Stimulated activated CD8-positive, alpha-beta memory T cell treated with anti-CD3 and anti-CD28 coated beads, Interleukin-2, amount 100 ng/mL, for 1 hour (primary cell): Measurements from ENCODE around the gene CLEC17A.
"Not testable (repeated sequence)": the region's sequence is repeated elsewhere in the genome, so short reads cannot be mapped to it uniquely, and the experiment has no call there.

Experiments used
- DNase-seq, 2 donors: peaks; one replicate each; pipeline ENCODE4 v3.0.0-alpha.2; 2020; ENCODE audit warnings: low read depth in 2 of 2

CLEC17A gene

DNA sequence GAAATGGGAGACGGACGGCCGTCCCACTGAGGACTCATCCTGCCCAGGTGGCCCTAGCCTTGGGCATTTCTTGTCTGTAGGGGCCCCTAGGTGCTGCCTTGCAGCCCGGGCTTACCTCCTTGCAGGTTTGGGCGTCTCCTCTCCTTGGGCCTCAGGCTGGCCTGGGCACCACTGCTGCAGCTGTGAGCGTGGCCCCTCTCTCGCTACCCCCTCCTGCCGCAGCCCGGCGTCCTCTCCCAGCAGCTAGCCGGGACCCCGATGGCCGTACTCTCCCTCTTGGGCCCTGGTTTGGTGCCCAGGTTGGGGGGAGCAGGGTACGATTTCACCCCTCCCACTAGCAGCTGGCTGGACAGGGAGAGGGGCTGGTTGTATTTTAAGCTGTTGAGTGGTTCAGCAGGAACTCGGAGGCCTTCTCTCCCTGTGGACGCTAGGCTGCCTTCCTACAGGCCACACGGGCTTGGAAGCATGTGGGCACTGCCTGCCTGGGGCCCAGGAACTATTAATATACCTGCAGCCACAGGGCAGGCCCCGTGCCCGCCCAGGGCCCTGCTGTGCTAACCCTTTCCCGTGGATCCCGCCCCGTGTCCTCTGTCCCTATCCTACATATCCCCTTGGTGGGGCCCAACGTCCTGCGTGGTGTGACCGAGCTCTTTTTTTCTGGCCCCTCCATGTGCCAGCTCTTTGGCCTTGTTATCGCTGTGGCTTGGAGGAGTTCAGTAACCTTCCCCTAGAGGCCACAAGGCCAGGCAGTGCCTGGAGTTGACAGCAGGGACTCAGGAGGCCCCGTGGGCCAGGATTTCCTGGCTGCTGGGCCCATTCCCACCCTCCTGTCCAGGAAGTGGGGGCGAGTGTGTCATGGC lies 22.7 kb upstream of the CLEC17A start:
- no peak for DNase-seq

DNA sequence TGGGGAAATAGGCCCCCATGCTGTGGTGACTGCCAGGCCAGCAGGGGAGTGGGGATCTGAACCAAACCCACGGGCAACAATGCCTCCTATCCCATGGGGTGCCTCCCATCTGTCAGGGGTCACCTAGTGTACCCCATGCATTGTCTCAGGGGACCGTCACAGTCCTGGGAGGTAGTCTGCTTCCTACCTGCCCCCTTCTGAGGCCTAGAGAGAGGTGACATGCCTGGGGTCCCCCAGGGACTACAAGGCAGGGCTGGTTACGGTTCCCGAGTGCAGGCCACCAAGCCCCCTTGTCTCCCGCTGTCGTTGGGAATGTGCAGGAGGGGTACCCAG lies 22.1 kb upstream of the CLEC17A start:
- no peak for DNase-seq

DNA sequence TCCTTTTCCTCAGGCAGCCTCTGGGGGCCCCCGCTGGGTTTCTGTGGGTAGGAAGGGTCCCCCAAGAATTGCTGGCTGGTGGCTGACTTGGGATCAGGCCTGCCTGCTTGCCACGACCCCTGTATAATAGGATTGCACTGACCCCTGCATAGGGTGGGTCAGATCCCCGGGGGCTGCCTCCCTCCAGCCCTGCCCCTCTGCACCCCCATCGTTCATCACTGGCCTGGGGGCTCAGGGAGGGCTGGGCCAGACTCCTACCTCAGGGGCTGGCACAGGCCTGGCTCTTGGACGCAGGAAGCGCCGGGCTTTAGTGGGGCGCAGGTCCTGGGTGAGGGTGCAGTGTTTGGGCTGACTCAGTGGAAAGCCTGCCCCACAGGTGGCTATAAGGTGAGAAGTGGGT lies 21.6 kb upstream of the CLEC17A start:
- DNase-seq: no peak

DNA sequence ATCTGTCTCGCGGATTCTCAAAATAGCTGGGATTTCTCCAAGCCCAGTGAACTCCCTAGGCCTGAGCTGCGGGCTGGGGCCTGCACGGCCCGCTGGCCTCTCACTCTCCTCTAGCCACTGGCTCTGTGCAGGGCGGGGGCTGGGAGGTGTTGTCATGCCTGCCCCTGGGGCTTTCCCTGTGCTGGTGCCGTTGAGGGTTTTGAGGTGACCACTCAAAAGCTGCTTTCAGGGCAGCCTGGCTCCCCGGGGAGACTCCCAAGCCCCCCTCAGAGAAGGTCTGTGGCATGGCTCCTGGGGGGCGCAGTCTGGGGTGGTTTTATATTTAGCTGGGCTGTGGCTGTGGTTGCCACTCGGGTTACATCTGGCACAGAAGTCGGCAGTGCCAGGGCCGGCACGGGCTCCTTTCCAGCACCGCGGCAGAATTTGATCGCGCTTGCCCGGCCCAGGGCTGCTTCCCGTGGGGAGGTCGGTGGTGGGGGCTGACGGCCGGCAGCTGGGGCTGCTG lies 21.0 kb upstream of the CLEC17A start:
- no peak for DNase-seq

DNA sequence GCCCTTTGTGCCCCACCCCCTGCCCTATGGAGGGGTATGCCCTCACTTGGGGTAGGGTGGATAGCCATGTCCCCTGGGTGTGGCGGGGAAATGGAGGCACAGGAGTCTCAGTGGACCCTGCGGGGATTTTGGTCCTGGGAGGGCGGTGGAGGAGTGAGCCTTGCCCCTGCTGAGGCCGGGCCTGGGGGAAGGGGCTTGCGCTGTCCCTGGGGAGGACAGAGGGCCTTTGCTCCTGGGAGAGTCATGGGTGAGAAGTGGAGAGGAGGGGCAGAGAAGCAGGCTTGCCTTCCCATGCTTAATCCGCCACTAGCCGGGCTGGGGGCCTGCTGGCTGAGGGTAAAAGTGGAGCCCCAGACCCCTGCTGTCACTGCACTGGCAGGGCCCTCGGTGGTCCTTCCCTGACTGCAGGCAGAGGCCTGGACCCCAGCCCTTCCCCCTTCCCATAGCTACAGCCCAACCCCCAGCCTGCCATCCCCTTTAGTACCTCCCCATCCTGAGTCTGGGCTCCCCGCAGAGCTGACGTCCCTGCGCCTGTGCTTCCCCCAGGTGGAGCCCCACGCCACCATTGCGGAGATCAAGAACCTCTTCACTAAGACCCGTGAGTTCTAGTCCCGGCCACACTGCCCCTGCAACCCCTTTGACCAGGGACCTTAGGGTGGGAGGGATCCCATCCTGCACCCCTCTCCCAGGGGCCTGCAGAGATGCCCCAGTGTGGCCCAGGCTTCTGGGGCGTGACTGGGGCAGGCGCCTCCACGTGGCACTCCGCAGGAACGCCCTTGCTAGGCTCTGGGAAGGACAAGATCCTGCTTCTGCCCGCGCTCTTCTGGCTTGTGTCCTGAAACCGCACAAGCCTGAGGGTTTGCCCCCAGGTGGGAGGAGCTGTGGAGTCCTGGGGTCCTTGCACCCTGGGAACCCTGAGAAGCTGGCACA lies 20.0 kb upstream of the CLEC17A start:
- DNase-seq: no peak

DNA sequence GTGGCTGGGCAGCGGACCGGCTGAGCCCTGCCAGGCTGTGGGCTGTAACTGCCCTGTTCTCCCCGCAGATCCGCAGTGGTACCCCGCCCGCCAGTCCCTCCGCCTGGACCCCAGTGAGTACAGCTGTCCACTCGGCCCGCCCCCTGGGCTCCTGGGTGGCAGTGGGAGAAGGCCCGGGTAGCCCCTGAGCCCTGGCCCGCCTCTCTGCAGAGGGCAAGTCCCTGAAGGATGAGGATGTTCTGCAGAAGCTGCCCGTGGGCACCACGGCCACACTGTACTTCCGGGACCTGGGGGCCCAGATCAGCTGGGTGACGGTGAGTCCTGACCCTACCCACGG lies 19.3 kb upstream of the CLEC17A start:
- no peak for DNase-seq

DNA sequence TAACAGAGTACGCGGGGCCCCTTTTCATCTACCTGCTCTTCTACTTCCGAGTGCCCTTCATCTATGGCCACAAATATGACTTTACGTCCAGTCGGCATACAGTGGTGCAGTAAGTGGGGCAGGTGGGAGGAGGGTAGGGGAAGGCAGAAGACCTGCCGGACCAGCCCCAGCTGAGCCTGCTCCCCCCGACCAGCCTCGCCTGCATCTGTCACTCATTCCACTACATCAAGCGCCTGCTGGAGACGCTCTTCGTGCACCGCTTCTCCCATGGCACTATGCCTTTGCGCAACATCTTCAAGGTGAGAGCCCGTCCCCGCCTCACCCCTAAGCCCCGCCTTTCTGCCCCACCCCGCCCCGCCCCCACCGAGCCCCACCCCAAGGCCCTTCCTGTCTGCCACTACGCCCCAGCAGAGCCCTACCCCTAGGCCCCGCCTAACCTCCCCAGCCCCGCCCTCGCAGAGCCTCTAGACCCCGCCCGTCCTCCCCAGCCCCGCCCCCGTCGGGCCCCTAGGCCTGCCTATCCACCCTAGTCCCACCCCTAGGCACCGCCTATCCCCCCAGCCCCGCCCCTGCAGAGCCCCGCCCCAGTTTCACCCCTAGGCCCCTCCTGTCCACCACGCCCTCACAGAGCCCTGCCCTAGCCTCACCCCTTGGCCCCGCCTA lies 18.8 kb upstream of the CLEC17A start:
- no peak for DNase-seq

DNA sequence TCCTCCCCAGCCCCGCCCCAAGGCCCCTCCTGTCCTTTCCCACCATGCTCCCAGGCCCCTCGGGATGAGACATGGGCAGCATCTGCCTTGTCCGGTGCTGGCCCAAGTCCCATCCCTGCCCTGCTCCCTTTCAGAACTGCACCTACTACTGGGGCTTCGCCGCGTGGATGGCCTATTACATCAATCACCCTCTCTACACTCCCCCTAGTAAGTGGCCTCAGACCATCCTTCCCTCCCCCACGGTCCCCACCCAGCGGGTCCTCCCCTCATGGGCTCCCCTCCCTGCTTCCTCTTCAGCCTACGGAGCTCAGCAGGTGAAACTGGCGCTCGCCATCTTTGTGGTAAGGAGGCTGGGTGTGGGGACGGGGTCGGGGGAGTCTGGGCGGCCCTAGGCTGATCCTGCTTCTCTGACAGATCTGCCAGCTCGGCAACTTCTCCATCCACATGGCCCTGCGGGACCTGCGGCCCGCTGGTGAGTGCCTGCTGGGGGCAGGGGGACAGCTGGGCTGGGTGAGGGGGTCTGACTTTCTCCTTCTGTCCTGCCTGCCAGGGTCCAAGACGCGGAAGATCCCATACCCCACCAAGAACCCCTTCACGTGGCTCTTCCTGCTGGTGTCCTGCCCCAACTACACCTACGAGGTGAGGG lies 18.1 kb upstream of the CLEC17A start:
- not testable (repeated sequence) for DNase-seq

DNA sequence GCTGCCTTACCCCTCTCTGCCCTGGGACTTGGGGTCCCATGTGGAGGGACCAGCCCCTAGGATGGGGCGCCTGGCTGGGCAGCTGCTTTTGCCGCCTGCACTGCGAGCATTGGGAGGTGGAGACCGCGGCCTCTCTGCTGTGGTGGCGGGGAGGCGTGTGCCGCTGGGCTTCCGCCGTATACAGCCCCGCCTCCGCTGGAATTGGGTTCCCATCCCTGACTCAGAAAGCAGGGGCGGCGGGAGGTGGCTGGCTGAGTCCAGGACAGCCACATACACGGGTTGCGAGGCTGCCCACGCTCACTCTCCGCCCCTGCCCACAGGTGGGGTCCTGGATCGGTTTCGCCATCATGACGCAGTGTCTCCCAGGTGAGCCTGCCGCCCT lies 17.6 kb upstream of the CLEC17A start:
- DNase-seq: no peak

DNA sequence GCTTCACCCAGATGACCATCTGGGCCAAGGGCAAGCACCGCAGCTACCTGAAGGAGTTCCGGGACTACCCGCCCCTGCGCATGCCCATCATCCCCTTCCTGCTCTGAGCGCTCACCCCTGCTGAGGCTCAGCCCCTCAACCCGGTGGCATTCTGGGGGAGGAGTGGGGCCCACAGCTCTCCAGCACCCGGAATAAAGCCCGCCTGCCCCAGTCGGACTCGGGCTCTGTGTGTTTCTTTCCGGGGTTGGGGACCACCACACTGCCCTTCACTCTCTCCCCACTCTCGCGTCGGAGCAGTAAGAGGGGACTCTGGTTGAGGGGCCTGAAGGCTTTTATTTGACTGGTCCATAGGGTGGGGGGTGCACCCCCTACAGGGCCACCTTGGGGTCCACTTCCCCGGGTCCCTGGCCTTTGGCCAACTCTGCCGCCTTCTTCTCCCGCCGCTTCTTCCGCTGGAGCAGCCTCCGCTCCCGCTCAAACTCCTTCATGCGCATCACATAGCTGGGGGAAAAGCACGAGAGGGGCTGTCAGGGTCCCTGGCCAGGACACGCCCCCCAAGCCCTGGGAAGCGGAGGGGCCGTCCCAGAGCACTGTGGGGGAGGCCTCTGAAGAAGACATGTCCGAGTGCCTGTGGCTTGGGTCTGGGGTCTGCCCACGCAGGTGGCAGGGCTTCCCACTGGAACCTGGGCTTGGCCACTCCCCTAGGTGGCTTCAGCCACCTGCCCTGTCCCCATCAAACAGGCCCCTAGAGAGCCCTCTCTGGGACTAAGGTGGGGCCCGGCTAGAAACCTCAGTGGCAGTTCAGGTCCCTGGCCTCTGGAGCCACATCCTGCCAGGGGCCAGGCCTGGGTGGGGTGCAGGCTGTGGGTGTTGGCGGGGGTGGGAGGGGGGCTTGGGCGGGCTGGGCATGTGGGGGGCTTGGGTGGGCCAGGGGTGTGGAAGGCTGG lies 16.8 kb upstream of the CLEC17A start:
- no peak for DNase-seq

DNA sequence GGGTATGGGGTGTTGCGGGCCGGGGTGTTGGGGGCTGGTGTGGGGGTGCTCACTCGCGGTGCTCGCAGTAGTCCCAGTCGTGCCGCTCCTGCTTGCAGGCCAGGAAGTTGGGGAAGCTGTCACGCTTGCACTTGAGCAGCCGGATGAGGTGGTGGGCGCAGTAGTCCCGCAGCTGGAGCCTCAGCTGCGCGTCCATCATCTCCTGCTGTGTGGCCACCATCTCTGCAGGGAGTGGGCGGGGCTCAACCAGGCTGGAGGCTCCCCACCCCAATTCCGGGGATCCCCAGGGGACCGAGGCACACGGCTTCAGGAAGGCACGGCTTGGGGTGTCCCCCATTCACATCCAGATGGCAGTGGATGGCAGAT lies 16.2 kb upstream of the CLEC17A start:
- no peak for DNase-seq

DNA sequence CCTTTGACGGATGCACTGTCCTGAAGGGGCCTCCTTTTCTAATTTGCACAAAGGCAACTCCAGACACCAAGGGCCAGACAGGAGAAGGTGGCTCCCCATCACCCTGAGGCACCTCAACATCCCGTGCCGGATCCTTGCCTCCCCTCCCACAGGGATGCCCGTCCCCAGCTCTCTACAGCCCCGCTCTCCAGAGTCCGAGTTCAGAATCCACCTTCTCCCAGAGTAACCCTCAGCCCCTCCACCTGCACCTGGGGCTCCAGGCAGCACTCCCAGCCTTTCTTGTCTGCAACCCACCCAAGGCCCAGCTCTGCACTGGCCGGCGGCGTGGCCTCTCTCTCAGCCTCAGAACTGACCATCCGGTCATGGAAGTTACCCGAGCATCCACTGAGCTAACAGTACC lies 15.8 kb upstream of the CLEC17A start:
- DNase-seq: no peak

DNA sequence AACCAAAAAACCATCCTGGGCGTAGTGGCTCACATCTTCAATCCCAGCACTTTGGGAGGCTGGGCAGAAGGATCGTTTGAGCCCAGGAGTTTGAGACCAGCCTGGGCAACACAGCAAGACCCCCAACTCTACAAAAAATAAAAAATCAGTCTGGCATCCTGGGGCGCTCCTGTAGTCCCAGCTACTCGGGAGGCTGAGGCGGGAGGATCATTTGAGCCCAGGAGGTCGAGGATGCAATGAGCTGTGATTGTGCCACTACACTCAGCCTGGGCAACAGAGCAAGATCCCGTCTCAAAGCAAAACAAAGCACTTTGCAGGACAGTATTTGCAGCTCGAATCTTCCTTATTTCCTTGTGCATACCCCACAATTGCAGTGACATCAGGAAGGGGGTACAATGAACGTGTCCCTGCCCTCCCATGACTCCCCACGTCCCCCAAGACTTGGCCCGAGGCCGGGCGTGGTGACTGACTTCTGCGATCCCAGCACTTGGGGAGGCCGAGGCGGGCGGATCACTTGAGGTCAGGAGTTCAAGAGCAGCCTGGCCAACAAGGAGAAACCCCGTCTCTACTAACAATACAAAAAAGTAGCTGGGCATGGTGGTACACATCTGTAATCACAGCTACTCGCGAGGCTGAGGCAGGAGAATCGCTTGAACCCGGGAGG lies 11.9 kb upstream of the CLEC17A start:
- DNase-seq: no peak

DNA sequence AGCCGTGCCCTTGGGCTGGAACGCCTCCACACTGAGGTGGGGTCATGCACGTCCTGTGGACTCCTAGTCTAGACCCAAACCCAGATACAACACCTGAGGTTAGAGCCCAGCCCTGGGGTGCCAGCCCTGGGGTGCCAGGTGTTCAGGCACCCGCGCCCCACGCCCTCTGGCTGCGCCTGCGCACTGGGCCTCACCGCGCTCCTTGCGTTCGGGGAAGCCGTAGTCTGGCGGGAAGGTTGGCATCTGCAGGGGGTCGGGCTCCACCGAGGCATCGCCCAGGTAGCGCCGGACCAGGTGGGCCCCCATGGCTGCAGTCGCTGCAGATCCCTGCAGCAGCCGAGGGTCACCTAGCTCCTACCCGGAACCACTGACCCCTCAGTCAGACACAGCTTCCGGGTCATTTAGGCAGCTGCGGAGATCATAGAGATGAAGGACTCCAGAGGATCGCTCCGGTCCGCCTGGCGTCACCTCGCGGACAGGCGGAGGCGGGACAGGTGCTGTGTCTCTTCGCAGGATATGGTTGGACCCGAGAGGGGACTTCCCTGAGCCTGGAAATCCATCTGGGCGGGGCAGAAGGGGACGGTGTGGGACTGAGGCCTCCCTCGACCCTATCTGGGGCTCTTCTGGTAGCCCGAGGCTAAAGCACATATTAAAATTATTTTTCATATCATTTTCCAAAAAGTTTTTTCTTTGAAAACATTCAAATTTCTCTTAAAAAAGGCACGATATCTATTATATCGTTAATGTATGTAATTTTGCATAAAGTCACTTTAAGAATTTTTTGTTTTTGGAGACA lies 11.0 kb upstream of the CLEC17A start, which contains the start of gene NDUFB7:
TSS of gene NDUFB7 (minus strand) at position 372 of the 796 bp plus-strand sequence. CDS start at position 306, 66 bp downstream.
- peak; percentile 70 to 78 for DNase-seq

DNA sequence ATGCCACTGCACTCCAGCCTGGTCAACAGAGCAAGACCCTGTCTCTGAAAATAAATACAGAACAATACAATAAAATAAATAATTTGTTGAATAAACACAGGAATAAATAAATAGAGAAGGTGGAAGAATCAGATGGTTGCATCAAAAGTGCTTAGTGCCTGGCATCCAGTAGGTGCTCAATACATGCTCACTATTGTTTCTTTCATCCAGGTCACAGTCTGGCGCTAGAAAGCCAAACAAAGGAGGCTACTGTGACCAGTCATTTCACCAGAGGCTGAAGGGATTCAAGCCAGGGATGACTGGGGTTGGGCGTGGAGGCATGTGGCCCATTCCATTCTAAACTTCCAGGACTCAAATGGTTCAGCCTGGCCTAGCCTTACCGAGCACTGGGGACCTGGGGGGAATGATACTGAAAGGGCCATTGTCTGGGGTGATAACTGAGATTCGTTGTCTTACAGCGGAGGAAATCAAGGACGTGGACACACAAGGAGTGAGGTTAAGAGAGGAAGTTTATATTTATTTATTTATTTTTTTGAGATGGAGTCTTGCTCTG lies 7.4 kb upstream of the CLEC17A start:
- DNase-seq: no peak

DNA sequence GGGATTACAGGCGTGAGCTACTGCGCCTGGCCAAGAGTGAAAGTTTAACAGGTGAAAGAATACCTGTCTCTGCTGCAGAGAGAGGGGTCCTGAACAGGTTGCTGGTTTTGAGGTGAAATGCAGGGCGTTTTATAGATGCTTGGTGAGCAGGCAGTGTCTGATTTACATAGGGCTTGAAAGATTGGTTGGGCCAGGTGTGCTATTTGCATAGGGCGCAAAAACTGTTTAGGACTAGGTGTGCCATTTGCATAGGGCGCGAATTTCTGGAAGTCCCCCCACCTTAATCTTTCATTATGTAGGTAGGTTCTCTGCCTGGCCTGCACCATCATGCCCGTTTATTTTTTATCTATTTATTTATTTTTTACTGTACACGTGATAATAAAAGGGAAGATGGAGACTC lies 6.5 kb upstream of the CLEC17A start:
- DNase-seq: no peak

DNA sequence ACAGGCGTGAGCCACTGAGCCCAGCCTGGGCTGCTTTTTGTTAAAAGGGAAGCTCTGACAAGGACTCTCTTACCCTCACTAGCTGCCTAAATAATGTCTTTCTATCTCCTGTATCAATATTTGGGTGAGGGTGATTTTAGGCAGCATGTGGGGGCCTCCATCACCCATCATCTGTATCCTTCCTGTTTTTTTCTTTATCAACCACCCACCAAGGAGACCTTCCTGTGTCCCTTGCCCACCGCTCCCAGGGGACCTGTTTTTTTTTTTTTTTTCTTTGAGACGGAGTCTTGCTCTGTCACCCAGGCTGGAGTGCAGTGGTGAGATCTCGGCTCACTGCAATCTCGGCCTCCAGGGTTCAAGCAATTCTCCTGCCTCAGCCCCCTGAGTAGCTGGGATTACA lies 5.6 kb upstream of the CLEC17A start:
- no peak for DNase-seq

DNA sequence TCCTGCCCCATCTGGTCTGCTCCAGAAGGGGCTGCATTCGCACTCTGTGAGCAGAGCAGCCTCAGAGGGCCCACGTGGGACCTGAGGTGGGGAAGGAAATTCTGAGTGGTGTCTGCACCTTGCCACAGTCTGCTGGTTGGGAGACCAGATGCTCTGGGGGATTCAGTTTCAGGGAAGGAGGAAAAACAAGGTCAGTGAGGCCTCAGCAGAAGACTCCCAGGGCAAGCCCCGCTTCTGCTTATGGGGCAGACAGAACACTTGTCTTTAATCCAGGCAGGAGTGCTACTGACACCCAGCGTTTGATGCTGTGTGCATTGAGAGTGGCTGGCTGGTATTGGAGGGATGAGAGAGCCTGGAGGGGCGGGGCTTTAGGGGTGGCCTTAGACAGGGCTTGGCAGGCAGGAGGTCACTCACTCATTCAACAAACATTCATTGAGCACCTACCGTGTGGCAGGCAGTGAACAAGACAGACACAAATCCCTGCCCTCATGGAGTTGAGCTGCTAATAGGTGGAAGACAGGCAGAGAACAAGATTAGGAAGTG lies 4.9 kb upstream of the CLEC17A start:
- no peak for DNase-seq
